C4-2B (cell line): Measurements from ENCODE around the gene CALML5.

Experiments
- ZFX ChIP-seq: fragments of 450-650 bp; IDR thresholded peaks from 2 replicates; pipeline ENCODE4 v1.6.1; 2017
- TF ChIP-seq, protein P1 (sequence below): fragments of 450-650 bp; conservative IDR thresholded peaks from 2 replicates; pipeline ENCODE4 v1.5.1; 2017; ENCODE audit warnings: mild to moderate bottlenecking

DNA sequence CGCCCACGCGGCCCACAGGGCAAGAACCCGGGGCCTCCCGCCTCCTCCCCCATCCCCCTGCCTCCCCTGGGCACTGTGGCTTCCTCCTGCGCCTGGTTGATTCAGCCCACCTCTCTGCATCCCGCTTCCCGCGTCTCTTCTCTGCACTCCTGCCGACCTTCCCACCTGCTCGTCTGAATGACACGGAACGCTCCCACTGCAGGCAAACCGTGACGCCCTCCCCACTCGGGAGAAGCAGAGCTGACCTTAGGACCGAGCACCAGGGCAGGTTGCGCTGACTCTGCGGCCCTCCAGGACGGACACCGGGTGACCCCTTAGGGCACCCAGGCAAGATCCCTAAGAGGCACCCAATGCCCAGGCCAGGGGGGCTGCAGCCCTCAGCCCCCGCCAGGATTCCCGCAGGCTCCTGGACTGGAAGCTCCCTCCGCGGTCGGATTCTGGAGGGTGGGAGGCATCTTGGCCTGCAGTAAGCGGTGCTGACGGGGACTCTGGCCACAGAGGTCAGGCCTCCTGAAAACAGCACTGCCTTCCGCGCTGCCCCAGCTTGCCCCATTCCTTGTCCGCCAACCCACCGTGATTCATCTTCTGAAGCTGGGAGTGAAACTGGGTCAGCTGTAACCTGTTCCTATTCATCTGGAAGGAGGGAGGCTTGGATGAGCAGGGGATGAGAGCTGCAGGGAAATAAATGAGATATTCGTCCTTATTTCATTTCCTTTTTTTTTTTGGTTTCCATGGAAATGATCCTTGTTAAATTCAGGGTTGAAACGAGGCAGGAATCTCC, 26.4 kb upstream of the CALML5 start:
- TF ChIP-seq, protein P1, sequence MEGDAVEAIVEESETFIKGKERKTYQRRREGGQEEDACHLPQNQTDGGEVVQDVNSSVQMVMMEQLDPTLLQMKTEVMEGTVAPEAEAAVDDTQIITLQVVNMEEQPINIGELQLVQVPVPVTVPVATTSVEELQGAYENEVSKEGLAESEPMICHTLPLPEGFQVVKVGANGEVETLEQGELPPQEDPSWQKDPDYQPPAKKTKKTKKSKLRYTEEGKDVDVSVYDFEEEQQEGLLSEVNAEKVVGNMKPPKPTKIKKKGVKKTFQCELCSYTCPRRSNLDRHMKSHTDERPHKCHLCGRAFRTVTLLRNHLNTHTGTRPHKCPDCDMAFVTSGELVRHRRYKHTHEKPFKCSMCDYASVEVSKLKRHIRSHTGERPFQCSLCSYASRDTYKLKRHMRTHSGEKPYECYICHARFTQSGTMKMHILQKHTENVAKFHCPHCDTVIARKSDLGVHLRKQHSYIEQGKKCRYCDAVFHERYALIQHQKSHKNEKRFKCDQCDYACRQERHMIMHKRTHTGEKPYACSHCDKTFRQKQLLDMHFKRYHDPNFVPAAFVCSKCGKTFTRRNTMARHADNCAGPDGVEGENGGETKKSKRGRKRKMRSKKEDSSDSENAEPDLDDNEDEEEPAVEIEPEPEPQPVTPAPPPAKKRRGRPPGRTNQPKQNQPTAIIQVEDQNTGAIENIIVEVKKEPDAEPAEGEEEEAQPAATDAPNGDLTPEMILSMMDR: no peak
- TF ChIP-seq ZFX: no peak
